ENCODE results near the gene MAP3K4. TPM values are rescaled to one million over a fixed set of nuclear protein-coding genes. Genes with fewer than 3 reads are reported as not detected.

The MAP3K4 gene
- total RNA-seq, 1 experiment from 2014 or later = 27.9 TPM

DNA sequence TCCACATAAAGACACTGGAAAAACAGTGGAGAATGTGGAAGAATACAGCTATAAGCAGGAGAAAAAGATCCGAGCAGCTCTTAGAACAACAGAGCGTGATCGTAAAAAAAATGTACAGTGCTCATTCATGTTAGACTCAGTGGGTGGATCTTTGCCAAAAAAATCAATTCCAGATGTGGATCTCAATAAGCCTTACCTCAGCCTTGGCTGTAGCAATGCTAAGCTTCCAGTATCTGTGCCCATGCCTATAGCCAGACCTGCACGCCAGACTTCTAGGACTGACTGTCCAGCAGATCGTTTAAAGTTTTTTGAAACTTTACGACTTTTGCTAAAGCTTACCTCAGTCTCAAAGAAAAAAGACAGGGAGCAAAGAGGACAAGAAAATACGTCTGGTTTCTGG, 57.1 kb downstream of the MAP3K4 start:
- Histone ChIP-seq H3K4me2 (ENCODE audit: low read length) (no peak overlapping the region), H3K79me2 (ENCODE audit: low read length) (peaks cover 28% of the 10 kb centered on the region), H3K36me3 (ENCODE audit: low read depth, low read length) (peaks cover 4% of the 10 kb centered on the region), H4K20me1 (ENCODE audit: low read length) (no peaks in the 10 kb centered on the region), H2AFZ (ENCODE audit: low read length) (no peak overlapping the region), H3K27me3 (ENCODE audit: low read length) (no peaks in the 10 kb centered on the region), H3K4me3 (ENCODE audit: low read length) (no peak overlapping the region), H3K4me1 (ENCODE audit: insufficient read depth, low read length) (peaks cover 8% of the 10 kb centered on the region; the same call in 1 of the 2 replicates), H3K9me3 (ENCODE audit: low read length) (no peaks in the 10 kb centered on the region), H3K27ac (ENCODE audit: low read length) (no peak overlapping the region), H3K9ac (ENCODE audit: low read length) (no peak overlapping the region), H3F3A (ENCODE audit: low read length, unreplicated experiment) (no peaks in the 10 kb centered on the region), H3K9me2 (replicated peaks; ENCODE audit: low read length) (no peaks in the 10 kb centered on the region)
- no peak for DNase-seq
- ATAC-seq = no peak
- intact Hi-C loops (cut with micrococcal nuclease) = no loop called here
- no peak for TF ChIP-seq EZH2phosphoT487 (IDR thresholded peaks at IDR 0.05; ENCODE audit: borderline replicate concordance, low read length)
- TF ChIP-seq EZH2 (IDR thresholded peaks at IDR 0.05; ENCODE audit: low read length, unreplicated experiment) = no peak
- TF ChIP-seq, protein P1, sequence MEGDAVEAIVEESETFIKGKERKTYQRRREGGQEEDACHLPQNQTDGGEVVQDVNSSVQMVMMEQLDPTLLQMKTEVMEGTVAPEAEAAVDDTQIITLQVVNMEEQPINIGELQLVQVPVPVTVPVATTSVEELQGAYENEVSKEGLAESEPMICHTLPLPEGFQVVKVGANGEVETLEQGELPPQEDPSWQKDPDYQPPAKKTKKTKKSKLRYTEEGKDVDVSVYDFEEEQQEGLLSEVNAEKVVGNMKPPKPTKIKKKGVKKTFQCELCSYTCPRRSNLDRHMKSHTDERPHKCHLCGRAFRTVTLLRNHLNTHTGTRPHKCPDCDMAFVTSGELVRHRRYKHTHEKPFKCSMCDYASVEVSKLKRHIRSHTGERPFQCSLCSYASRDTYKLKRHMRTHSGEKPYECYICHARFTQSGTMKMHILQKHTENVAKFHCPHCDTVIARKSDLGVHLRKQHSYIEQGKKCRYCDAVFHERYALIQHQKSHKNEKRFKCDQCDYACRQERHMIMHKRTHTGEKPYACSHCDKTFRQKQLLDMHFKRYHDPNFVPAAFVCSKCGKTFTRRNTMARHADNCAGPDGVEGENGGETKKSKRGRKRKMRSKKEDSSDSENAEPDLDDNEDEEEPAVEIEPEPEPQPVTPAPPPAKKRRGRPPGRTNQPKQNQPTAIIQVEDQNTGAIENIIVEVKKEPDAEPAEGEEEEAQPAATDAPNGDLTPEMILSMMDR (conservative IDR thresholded peaks at IDR 0.05; ENCODE audit: low read depth, low read length) = no peak
- ChIA-PET POLR2A (ENCODE audit: unreplicated experiment) (interaction anchor here (0.6 kb wide), 1 partner anchor 38 kb away, joined by 3 read pairs; no protein-coding TSS in a partner anchor), CTCF (no interaction called here)
- BruUV-seq (replicated peaks) = no TSS peak

DNA sequence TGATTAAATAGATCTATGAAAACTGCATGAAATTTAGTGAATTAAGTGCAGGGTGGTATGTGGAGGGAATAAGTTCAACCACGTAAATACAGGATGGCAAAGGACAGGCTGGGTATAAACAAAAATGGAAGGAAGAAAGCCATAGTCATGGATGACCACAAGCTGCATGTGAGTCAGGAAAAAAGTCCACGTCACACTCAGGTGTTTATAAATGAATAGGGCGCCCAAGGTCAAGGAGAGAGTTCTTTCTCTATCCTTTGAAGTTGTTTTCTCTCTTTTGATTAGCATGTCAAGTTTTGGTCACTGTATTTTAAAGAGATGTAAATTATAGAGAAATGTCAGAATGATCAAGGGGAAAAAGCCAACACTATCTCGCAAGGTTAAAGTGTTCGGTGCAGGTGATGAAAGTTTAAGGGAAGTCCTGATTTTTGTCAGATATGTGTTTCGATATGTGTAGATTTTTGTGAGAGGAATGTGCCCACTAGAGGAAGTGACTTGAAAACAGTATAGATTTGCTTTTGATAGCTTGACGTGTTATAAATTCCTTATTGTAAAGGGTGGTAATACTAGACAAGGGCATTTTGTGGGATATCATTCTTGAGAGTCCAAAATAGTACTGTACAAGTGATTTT, 58.7 kb downstream of the MAP3K4 start:
- no TSS peak for BruUV-seq (replicated peaks)

DNA sequence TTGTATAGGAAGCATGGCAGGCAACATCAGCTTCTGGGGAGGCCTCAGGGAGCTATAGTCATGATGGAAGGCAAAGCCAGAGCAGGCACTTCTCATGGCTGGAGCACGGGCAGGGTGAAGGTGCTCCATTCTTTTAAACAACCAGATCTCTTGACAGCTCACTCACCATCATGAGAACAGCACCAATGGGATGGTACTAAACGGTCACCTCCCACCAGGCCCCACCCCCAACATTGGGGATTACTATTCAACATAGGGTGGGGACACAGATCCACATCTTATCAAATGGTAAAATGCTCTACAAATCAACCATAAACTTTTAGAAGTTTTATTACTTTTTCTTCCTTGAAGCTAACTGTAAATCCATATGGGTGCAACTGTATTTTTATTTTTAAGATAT, 61.5 kb downstream of the MAP3K4 start:
- TF ChIP-seq EZH2 (IDR thresholded peaks at IDR 0.05; ENCODE audit: low read length, unreplicated experiment) (no peak), EZH2phosphoT487 (IDR thresholded peaks at IDR 0.05; ENCODE audit: borderline replicate concordance, low read length) (no peak)
- Histone ChIP-seq H3K4me1 (ENCODE audit: insufficient read depth, low read length) (peaks cover 8% of the 10 kb centered on the region), H3K9me2 (replicated peaks; ENCODE audit: low read length) (no peaks in the 10 kb centered on the region), H3K4me2 (ENCODE audit: low read length) (no peak overlapping the region), H3K9ac (ENCODE audit: low read length) (no peak overlapping the region), H3K9me3 (ENCODE audit: low read length) (no peaks in the 10 kb centered on the region), H3K4me3 (ENCODE audit: low read length) (no peak overlapping the region), H3K27me3 (ENCODE audit: low read length) (no peaks in the 10 kb centered on the region), H3K36me3 (ENCODE audit: low read depth, low read length) (peaks cover 4% of the 10 kb centered on the region), H2AFZ (ENCODE audit: low read length) (no peak overlapping the region), H3K79me2 (ENCODE audit: low read length) (peaks cover 26% of the 10 kb centered on the region; the same call in 1 of the 2 replicates), H3K27ac (ENCODE audit: low read length) (no peak overlapping the region), H4K20me1 (ENCODE audit: low read length) (no peaks in the 10 kb centered on the region), H3F3A (ENCODE audit: low read length, unreplicated experiment) (no peaks in the 10 kb centered on the region)
- intact Hi-C loops (cut with micrococcal nuclease) = no loop called here
- ATAC-seq (no peak), DNase-seq (no peak)
- BruUV-seq (replicated peaks) = no TSS peak
- ChIA-PET POLR2A (ENCODE audit: unreplicated experiment) (no interaction called here), CTCF (no interaction called here)

More for the DNA sequence above, 58.7 kb downstream of the MAP3K4 start:
- Histone ChIP-seq H3K9ac (ENCODE audit: low read length) (no peak overlapping the region), H3K9me3 (ENCODE audit: low read length) (no peaks in the 10 kb centered on the region), H3K9me2 (replicated peaks; ENCODE audit: low read length) (no peaks in the 10 kb centered on the region), H4K20me1 (ENCODE audit: low read length) (no peaks in the 10 kb centered on the region), H3K27ac (ENCODE audit: low read length) (no peak overlapping the region), H3K4me3 (ENCODE audit: low read length) (no peak overlapping the region), H3K4me2 (ENCODE audit: low read length) (no peak overlapping the region), H3K36me3 (ENCODE audit: low read depth, low read length) (peaks cover 4% of the 10 kb centered on the region), H3K27me3 (ENCODE audit: low read length) (no peaks in the 10 kb centered on the region), H2AFZ (ENCODE audit: low read length) (no peak overlapping the region), H3K4me1 (ENCODE audit: insufficient read depth, low read length) (peaks cover 8% of the 10 kb centered on the region), H3F3A (ENCODE audit: low read length, unreplicated experiment) (no peaks in the 10 kb centered on the region), H3K79me2 (ENCODE audit: low read length) (peaks cover 17% of the 10 kb centered on the region)
- CTCF ChIA-PET = interaction anchor here (0.6 kb wide), 1 partner anchor 9 kb away, joined by 3 read pairs; no protein-coding TSS in a partner anchor
- intact Hi-C loops (cut with micrococcal nuclease) = no loop called here
- ATAC-seq (no peak), DNase-seq (no peak)
- no peak for TF ChIP-seq EZH2 (IDR thresholded peaks at IDR 0.05; ENCODE audit: low read length, unreplicated experiment)
- TF ChIP-seq EZH2phosphoT487 (IDR thresholded peaks at IDR 0.05; ENCODE audit: borderline replicate concordance, low read length) = no peak
- TF ChIP-seq, protein P1 (conservative IDR thresholded peaks at IDR 0.05; ENCODE audit: low read depth, low read length) = no peak
- POLR2A ChIA-PET (ENCODE audit: unreplicated experiment) = no interaction called here
